ENCODE data around the gene PPP6R2. TPM values are rescaled to one million over a fixed set of nuclear protein-coding genes. Genes with fewer than 3 reads are reported as not detected.

Gene PPP6R2
- total RNA-seq, 1 donor from 2014 or later = 87.9 TPM

DNA sequence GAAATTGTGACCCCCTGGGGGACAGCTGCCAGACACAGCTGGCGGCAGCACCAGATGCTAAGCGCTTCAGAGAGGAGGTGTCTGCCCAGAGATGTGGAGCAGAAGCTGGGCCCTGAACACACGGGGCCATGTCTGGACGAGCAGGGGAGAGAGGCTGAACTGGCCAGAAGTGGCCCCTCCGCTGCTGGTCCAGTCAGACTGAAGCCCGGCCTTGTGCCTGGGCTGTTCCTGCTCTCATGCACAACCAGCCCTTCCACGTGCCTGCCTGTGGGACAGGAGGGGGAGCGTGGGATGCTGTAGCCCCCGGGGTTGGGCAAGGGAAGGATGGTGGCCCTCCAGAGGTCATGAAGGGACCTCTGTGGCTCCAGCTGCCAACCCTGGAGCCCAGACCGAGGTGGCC, 140.0 kb downstream of the PPP6R2 start:
- Mint-ChIP-seq H3K36me3 (ENCODE audit: insufficient read depth) (no peaks in the 10 kb centered on the region), H3K27ac (no peak overlapping the region), H3K9me3 (ENCODE audit: low read depth) (no peaks in the 10 kb centered on the region), H3K4me3 (ENCODE audit: low read depth) (no peak overlapping the region), H3K4me1 (ENCODE audit: low read depth) (no peaks in the 10 kb centered on the region), H3K27me3 (peaks cover 47% of the 10 kb centered on the region)
- TF ChIP-seq, protein P1, sequence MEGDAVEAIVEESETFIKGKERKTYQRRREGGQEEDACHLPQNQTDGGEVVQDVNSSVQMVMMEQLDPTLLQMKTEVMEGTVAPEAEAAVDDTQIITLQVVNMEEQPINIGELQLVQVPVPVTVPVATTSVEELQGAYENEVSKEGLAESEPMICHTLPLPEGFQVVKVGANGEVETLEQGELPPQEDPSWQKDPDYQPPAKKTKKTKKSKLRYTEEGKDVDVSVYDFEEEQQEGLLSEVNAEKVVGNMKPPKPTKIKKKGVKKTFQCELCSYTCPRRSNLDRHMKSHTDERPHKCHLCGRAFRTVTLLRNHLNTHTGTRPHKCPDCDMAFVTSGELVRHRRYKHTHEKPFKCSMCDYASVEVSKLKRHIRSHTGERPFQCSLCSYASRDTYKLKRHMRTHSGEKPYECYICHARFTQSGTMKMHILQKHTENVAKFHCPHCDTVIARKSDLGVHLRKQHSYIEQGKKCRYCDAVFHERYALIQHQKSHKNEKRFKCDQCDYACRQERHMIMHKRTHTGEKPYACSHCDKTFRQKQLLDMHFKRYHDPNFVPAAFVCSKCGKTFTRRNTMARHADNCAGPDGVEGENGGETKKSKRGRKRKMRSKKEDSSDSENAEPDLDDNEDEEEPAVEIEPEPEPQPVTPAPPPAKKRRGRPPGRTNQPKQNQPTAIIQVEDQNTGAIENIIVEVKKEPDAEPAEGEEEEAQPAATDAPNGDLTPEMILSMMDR (IDR thresholded peaks at IDR 0.05; ENCODE audit: unreplicated experiment) = no peak
- DNase-seq (ENCODE audit: low spot score, unreplicated experiment) = no peak

DNA sequence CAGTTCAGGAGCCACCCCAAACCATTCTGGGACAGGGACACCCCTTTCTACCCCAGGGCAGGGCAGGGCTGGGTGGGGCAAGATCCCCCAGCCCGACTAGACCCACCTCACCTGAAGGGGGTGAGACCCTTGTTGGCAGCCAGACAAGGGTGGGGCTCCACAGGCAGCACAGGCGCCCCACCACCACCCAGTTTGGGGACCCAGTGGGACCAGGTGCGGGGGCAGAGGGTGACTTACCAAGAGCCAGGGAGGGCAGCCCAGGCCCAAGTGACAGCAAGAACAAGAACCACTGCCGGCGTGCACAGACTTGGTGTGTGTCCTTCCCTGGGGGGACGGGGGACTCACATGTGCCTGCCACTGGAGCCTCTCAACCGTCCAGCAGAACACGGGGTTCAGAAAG, 140.4 kb downstream of the PPP6R2 start:
- H3K4me1 Mint-ChIP-seq (ENCODE audit: low read depth) = no peaks in the 10 kb centered on the region
- no peak overlapping the region for H3K27ac Mint-ChIP-seq
- no peaks in the 10 kb centered on the region for H3K9me3 Mint-ChIP-seq (ENCODE audit: low read depth)
- H3K27me3 Mint-ChIP-seq = peaks cover 44% of the 10 kb centered on the region
- H3K4me3 Mint-ChIP-seq (ENCODE audit: low read depth) = no peak overlapping the region
- no peak for DNase-seq (ENCODE audit: low spot score, unreplicated experiment)
- TF ChIP-seq, protein P1 (IDR thresholded peaks at IDR 0.05; ENCODE audit: unreplicated experiment) = no peak
- no peaks in the 10 kb centered on the region for H3K36me3 Mint-ChIP-seq (ENCODE audit: insufficient read depth)

DNA sequence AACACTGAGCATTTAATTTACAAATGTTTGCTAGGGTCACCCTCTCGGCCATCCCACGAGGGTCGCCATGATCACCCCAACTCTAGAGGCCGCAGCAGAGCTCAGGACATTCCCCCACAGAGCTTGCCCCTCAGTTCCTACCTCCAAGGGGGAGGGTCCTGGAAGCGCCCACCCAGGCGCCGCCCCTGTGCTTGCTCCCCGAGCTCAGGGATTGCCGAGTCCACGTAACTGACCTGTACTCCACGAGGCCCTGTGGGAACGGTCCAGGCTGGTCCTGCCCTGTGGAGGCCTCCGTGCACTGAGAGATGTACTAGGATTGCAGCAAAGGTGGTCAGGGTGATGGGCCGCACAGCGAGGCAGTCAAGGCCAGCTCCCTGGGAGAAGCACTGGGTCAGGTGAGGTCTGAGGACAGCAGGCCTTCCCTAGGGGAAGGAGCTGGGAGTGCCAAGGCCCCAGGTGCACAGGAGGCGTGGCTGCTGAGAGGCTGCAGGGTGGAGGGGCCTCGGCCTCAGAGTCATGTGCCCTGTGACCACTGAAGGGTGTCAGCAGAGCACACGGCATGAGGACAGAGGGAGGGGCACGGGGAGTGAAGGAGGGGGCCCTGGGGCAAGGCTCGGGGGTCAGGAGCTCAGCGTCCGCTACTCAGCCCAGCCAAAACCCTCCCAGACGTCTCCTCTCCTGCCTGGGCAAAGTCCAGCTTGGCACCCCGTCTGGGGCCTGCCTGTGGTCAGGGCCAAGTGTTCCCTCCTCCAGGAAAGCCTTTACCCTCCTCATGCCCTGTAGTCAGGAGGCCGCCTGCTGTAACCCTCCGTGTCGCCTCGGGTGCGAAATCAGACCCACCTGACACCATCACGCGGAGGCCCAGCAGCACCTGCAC, 141.1 kb downstream of the PPP6R2 start:
- H3K4me3 Mint-ChIP-seq (ENCODE audit: low read depth) = no peak overlapping the region
- H3K4me1 Mint-ChIP-seq (ENCODE audit: low read depth) = no peaks in the 10 kb centered on the region
- H3K36me3 Mint-ChIP-seq (ENCODE audit: insufficient read depth) = no peaks in the 10 kb centered on the region

DNA sequence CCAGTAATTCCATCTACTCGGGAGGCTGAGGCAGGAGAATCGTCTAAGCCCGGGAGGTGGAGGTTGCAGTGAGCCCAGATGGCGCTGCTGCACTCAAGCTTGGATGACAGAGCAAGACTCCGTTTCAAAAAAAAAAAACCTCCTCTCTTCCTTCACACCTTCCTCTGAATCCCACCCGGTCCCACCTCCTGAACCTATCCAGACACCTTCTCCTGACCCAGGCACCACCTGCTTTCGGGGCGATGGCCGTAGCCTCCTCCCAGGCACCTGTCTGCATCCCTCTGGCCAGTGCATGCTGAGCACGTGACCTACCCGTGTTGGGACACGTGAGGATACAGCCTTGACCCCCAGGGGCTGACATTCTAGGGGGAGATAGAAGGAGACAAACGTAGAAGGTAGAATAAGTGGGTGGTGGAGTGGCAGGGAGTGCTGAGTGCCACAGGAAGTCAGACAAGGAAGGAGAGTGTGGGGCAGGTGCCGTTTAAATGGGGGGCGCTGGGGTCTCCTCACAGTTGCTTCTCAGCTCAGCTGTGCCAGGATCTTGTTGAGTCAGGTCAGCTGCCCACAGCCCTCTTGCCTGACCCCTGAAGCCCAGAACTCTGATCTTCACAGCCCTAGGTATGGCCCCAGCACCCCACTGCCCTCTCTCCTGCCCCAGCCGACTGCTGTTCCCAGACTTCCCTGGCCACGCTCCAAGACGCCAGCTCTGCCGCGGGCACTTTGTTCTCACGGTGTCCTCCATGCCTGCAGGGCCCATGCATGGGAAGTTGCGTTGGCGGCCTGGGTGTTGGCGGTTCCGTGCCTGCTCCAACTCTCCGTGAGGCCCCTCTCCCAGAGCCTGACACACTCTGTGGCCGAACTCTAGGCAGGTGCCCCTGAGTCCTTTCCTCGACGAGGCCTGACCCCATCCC, 142.3 kb downstream of the PPP6R2 start:
- no peaks in the 10 kb centered on the region for H3K4me1 Mint-ChIP-seq (ENCODE audit: low read depth)
- no peak for DNase-seq (ENCODE audit: low spot score, unreplicated experiment)
- H3K4me3 Mint-ChIP-seq (ENCODE audit: low read depth) = no peak overlapping the region
- H3K9me3 Mint-ChIP-seq (ENCODE audit: low read depth) = no peaks in the 10 kb centered on the region
- H3K27me3 Mint-ChIP-seq = peaks cover 29% of the 10 kb centered on the region
- TF ChIP-seq, protein P1 (IDR thresholded peaks at IDR 0.05; ENCODE audit: unreplicated experiment) = no peak
- H3K36me3 Mint-ChIP-seq (ENCODE audit: insufficient read depth) = no peaks in the 10 kb centered on the region
- H3K27ac Mint-ChIP-seq = peak overlapping the region; percentile 69

More for the DNA sequence above, 141.1 kb downstream of the PPP6R2 start:
- Mint-ChIP-seq H3K27me3 (peaks cover 41% of the 10 kb centered on the region), H3K9me3 (ENCODE audit: low read depth) (no peaks in the 10 kb centered on the region), H3K27ac (no peak overlapping the region)
- DNase-seq (ENCODE audit: low spot score, unreplicated experiment) = no peak
- TF ChIP-seq, protein P1 (IDR thresholded peaks at IDR 0.05; ENCODE audit: unreplicated experiment) = no peak
